Left colon (tissue), 2 donors: Measurements from ENCODE around the gene PIK3R1. TPM values are rescaled to one million over a fixed set of nuclear protein-coding genes. Genes with fewer than 3 reads are reported as not detected.

ENCODE experiments used
- ATAC-seq: fragments of 200-7000 bp; cut with Tn5 transposase; one replicate; pipeline ENCODE4 v1.9.1; 2020; ENCODE audit warnings: mild to moderate bottlenecking, moderate library complexity
- DNase-seq, 2 donors: peaks; one replicate each; pipeline ENCODE4 v3.0.0-alpha.2; 2020
- intact Hi-C, 2 donors: fragments of 100-400 bp; cut with DNase I in 1 of 2; cut with micrococcal nuclease in 1 of 2; formaldehyde crosslinking; loops; one replicate each; pipeline versions ENCODE4 v1.11.2 to v1.14.0; 2022; cut with DNase I, micrococcal nuclease
- long read RNA-seq: library from polyadenylated mRNA; unstranded; transcript quantifications from one replicate; pipeline ENCODE4 v2.0.0, GENCODE V29; 2021
- total RNA-seq, 2 donors: library from RNA; stranded (reverse); fragmentation: NEBNext Ultra II Directional; extraction: Animal tissue kit (Norgen Biotek cat#: 25700); gene quantifications; one replicate each; pipeline ENCODE4 v1.2.1, GENCODE V29; 2021
- donor health status: DM: no; HTN: no; CAD: no.
- donor health status: DM: yes; HTN: yes; CAD: no.

The PIK3R1 gene
- total RNA-seq, result 10 to 100 TPM; 67.6 to 71.4 TPM
- long read RNA-seq, full-length matches to known transcripts, result 17 of 33 reads
- long read RNA-seq, partial matches to known transcripts, result 9 of 33 reads
- long read RNA-seq, other reads (novel, unspliced or antisense), result 7 of 33 reads

- ATAC-seq (peak; percentile 87), DNase-seq (peak; percentile 93 to 98)
- intact Hi-C loops, result no loop called here
Observed at GRCh38 chr5:68215208-68215897, at the start of gene PIK3R1. TSS of gene PIK3R1 (plus strand) at chr5:68215756. CDS start at chr5:68226676, 10,920 bp downstream.

- ATAC-seq, result peak; percentile 17
- DNase-seq, result no peak
- intact Hi-C loops, result no loop called here
Observed at GRCh38 chr5:68167195-68167651, 48.3 kb upstream of the PIK3R1 start.

- DNase-seq, result no peak
- ATAC-seq, result no peak
- intact Hi-C loops, result no loop called here
Observed at GRCh38 chr5:68169903-68170302, 45.7 kb upstream of the PIK3R1 start.

GRCh38 chr5:68170826-68171558, 44.6 kb upstream of the PIK3R1 start:
- ATAC-seq (peak; percentile 22), DNase-seq (peak in 1 of 2 donors; percentile 81)
- intact Hi-C loops, result no loop called here

- no peak for ATAC-seq
- intact Hi-C loops, result no loop called here
- DNase-seq, result no peak
Observed at GRCh38 chr5:68172314-68172713, 43.2 kb upstream of the PIK3R1 start.

- no peak for DNase-seq
- ATAC-seq, result no peak
- intact Hi-C loops, result no loop called here
Observed at GRCh38 chr5:68173007-68173406, 42.5 kb upstream of the PIK3R1 start.

GRCh38 chr5:68176253-68176652, 39.3 kb upstream of the PIK3R1 start:
- DNase-seq (no peak), ATAC-seq (no peak)
- intact Hi-C loops, result no loop called here

GRCh38 chr5:68176802-68177479, 38.6 kb upstream of the PIK3R1 start:
- no peak for DNase-seq
- ATAC-seq, result no peak
- intact Hi-C loops, result no loop called here

- intact Hi-C loops, result no loop called here
- DNase-seq, result no peak
- no peak for ATAC-seq
Observed at GRCh38 chr5:68177676-68178075, 37.9 kb upstream of the PIK3R1 start.

- intact Hi-C loops, result no loop called here
- no peak for ATAC-seq
- DNase-seq, result no peak
Observed at GRCh38 chr5:68178579-68178978, 37.0 kb upstream of the PIK3R1 start.

GRCh38 chr5:68180121-68181038, 35.2 kb upstream of the PIK3R1 start:
- intact Hi-C loops, result no loop called here
- ATAC-seq (peak; percentile 80), DNase-seq (peak; percentile 35 to 42)

GRCh38 chr5:68181039-68181599, 34.4 kb upstream of the PIK3R1 start:
- intact Hi-C loops, result no loop called here
- ATAC-seq (peak; percentile 62), DNase-seq (no peak)

GRCh38 chr5:68182094-68182493, 33.5 kb upstream of the PIK3R1 start:
- intact Hi-C loops, result no loop called here
- ATAC-seq, result peak; percentile 58
- DNase-seq, result no peak

- DNase-seq (no peak), ATAC-seq (peak; percentile 56)
- intact Hi-C loops, result no loop called here
Observed at GRCh38 chr5:68182534-68182933, 33.0 kb upstream of the PIK3R1 start.

- peak; percentile 63 for ATAC-seq
Observed at GRCh38 chr5:68187268-68188055, 28.1 kb upstream of the PIK3R1 start.

GRCh38 chr5:68189171-68189570, 26.4 kb upstream of the PIK3R1 start:
- DNase-seq (no peak), ATAC-seq (no peak)
- intact Hi-C loops, result no loop called here

More at GRCh38 chr5:68187268-68188055, 28.1 kb upstream of the PIK3R1 start:
- intact Hi-C loops, result no loop called here
- DNase-seq, result peak; percentile 34 to 38

GRCh38 chr5:68189613-68190012, 25.9 kb upstream of the PIK3R1 start:
- no peak for ATAC-seq
- DNase-seq, result no peak
- intact Hi-C loops, result no loop called here
